ENCODE data around the gene PARL. TPM values are rescaled to one million over a fixed set of nuclear protein-coding genes. Genes with fewer than 3 reads are reported as not detected.
A peak's percentile ranks its signal among the peaks of the same experiment; 100 is the strongest.

The PARL gene
- polyA plus RNA-seq, 1 experiment: 46.2 TPM

GRCh38 chr3:183782576-183783276 lies 102.0 kb downstream of the PARL start:
- ChIA-PET POLR2A (no interaction called here), CTCF (interaction anchor here (1.1 kb wide), 1 partner anchor 16 kb away, joined by 6 read pairs; no protein-coding TSS in a partner anchor)
- DNase-seq (ENCODE audit: low read depth, low spot score): no peak
- Histone ChIP-seq H3K27ac (ENCODE audit: low read depth, low read length) (no peak overlapping the region), H3K4me3 (ENCODE audit: low read depth, low read length) (no peak overlapping the region), H3K9me3 (ENCODE audit: control insufficient read depth, insufficient read depth, low read length) (no peaks in the 10 kb centered on the region), H3K27me3 (ENCODE audit: control insufficient read depth, insufficient read depth, low read length) (no peaks in the 10 kb centered on the region)
- no peak for TF ChIP-seq CTCF (IDR thresholded peaks at IDR 0.05; ENCODE audit: low read depth, low read length)

GRCh38 chr3:183781246-183781645 lies 103.4 kb downstream of the PARL start:
- ChIA-PET POLR2A (interaction anchor here (0.7 kb wide), 1 partner anchor 17 kb away, joined by 3 read pairs; no protein-coding TSS in a partner anchor), CTCF (interaction anchor here (1.2 to 1.7 kb wide), 3 partner anchors 9 to 312 kb away, joined by 3 to 5 read pairs (median 3); no protein-coding TSS in a partner anchor)
- Histone ChIP-seq H3K27ac (ENCODE audit: low read depth, low read length) (peak overlapping the region; percentile 31), H3K9me3 (ENCODE audit: control insufficient read depth, insufficient read depth, low read length) (no peaks in the 10 kb centered on the region), H3K27me3 (ENCODE audit: control insufficient read depth, insufficient read depth, low read length) (no peaks in the 10 kb centered on the region), H3K4me3 (ENCODE audit: low read depth, low read length) (no peak overlapping the region)
- DNase-seq (ENCODE audit: low read depth, low spot score): no peak
- no peak for TF ChIP-seq CTCF (IDR thresholded peaks at IDR 0.05; ENCODE audit: low read depth, low read length)

GRCh38 chr3:183779896-183780465 lies 104.7 kb downstream of the PARL start:
- Histone ChIP-seq H3K27ac (ENCODE audit: low read depth, low read length) (no peak overlapping the region), H3K4me3 (ENCODE audit: low read depth, low read length) (no peak overlapping the region), H3K27me3 (ENCODE audit: control insufficient read depth, insufficient read depth, low read length) (no peaks in the 10 kb centered on the region), H3K9me3 (ENCODE audit: control insufficient read depth, insufficient read depth, low read length) (no peaks in the 10 kb centered on the region)
- POLR2A ChIA-PET: interaction anchor here (0.7 kb wide), 2 partner anchors 22 to 54 kb away, joined by 4 to 5 read pairs; no protein-coding TSS in a partner anchor
- no peak for DNase-seq (ENCODE audit: low read depth, low spot score)
- CTCF ChIA-PET: no interaction called here
- no peak for TF ChIP-seq CTCF (IDR thresholded peaks at IDR 0.05; ENCODE audit: low read depth, low read length)

Small RNA genes lying within 50 kb of the gene (small RNA-seq; reads per million reads assigned to genes)
- gene MIR4448 (ENCODE audit: insufficient read length, low read depth): not detected

Other genes starting within 250 kb of the PARL start
- 26.4 and 33.6 TPM in 2 replicates for gene KLHL24, start 249.3 kb downstream of the PARL start, polyA plus RNA-seq (2011; rRNA removed)
- gene YEATS2, start 187.1 kb downstream of the PARL start, polyA plus RNA-seq (2011; rRNA removed): 34.8 and 38.3 TPM in 2 replicates
- gene MAP6D1, start 59.3 kb downstream of the PARL start, polyA plus RNA-seq (2011; rRNA removed): 5.2 and 6.1 TPM in 2 replicates
- 27.4 and 30.6 TPM in 2 replicates for gene ABCC5, start 133.0 kb upstream of the PARL start, polyA plus RNA-seq (2011; rRNA removed)
- not detected in 2 replicates for gene HTR3D, start 146.9 kb upstream of the PARL start, polyA plus RNA-seq (2011; rRNA removed)
- gene HTR3C, start 168.2 kb upstream of the PARL start, polyA plus RNA-seq (2011; rRNA removed): not detected in 2 replicates
- gene HTR3E, start 212.2 kb upstream of the PARL start, polyA plus RNA-seq (2011; rRNA removed): not detected in 2 replicates